ENCODE measurements around the gene SBSN. TPM values are rescaled to one million over a fixed set of nuclear protein-coding genes. Genes with fewer than 3 reads are reported as not detected.

SBSN gene
- total and polyA plus RNA-seq, 8 donors: 0.15 to 0.16 TPM; not detected in 6

DNA sequence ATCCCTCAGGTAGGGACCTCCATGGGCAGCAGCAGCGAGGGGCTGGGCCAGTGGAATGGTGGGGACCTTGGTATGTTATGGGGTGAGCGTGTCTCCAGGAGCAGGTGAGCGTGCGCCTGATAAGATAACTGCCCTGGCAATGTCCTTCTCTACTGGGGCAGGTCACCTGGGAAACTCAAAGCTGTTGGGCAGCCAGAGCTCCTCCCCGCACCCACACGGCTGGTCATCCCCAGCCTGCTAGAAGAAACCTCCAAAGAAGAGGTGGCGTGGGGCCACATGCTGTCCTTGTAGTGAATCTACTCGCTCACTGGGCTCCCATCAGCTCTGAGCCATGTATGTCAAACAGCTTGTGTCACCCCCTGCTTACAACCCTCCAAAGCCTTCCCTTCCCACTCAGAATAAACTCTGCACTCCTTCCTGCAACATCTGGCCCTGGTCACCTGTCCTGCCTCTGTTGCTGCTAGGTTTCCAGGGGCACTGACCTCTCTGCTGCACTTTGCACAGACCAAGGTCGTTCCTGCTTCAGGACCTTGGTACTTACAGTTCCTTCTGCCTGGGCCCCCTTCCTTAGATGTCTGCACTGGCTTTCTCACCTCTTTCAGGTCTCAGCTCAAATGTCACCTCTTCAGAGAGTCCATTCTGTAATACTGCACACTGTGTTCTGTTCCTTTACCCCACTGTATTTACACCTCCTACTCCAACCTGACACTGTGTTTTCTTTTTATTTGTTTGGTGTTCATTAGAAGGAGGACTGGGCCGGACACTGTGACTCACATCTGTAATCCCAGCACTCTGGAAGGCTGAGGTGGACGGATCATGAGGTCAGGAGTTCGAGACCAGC lies 37.1 kb upstream of the SBSN start:
- Histone ChIP-seq H3K27me3 (no peaks in the 10 kb centered on the region), H3K4me1 (peaks cover 0 to 17% (median 15%) of the 10 kb centered on the region in 3 donors), H3K36me3 (no peaks in the 10 kb centered on the region), H3K27ac (no peak overlapping the region), H3K4me3 (no peak overlapping the region), H3K9me3 (no peaks in the 10 kb centered on the region)
- 40 to 41% methylated on average over 12 of the region's 12 CpGs for WGBS, 2 donors
- peak in 4 of 6 donors; percentile 38 to 74 (median 65) for DNase-seq
- TF ChIP-seq, protein P1, sequence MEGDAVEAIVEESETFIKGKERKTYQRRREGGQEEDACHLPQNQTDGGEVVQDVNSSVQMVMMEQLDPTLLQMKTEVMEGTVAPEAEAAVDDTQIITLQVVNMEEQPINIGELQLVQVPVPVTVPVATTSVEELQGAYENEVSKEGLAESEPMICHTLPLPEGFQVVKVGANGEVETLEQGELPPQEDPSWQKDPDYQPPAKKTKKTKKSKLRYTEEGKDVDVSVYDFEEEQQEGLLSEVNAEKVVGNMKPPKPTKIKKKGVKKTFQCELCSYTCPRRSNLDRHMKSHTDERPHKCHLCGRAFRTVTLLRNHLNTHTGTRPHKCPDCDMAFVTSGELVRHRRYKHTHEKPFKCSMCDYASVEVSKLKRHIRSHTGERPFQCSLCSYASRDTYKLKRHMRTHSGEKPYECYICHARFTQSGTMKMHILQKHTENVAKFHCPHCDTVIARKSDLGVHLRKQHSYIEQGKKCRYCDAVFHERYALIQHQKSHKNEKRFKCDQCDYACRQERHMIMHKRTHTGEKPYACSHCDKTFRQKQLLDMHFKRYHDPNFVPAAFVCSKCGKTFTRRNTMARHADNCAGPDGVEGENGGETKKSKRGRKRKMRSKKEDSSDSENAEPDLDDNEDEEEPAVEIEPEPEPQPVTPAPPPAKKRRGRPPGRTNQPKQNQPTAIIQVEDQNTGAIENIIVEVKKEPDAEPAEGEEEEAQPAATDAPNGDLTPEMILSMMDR (IDR thresholded peaks at IDR 0.05): no peak
- intact Hi-C loops (cut with DNase I): no loop called here
- peak; percentile 44 to 76 (median 71) for ATAC-seq
- no peak for FAIRE-seq

DNA sequence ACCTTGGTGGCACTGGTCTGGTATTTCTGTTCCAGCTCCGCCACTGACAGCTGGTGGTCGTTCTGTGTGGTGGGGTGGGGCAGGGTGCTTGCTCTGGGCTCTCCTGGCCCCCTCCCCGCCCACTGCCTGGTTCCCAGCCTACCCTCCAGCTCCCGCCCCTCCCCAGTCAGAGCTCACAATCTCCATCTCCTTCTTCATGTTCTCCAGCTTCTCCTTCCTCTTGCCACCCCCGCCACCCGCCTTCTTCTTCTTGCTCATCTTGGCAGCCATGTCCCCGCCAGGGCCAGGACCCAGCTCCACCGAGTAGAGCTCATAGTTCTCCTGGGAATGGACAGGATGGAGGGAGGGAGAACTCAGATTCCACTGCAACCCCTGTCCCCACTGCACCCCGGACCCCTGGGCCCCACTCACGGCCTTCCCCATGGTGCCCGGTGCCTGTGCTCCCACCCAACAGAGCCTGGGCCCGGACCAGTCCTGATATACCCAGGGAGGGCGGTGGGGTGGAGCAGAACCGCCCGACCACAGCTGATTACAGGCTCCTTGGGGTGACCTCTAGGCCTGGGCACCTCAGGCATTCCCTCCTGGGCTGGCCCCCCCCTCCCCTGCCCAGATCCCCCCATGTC lies 35.2 kb upstream of the SBSN start, which contains the start of gene ATP4A:
ATP4A (minus strand) TSS at position 452 of the 623 bp plus-strand sequence; CDS start at position 423, 29 bp downstream.
- FAIRE-seq: no peak
- WGBS, 2 donors: 77 to 83% methylated on average over 15 of the region's 15 CpGs
- no peak for ATAC-seq
- TF ChIP-seq, protein P1 (IDR thresholded peaks at IDR 0.05): no peak
- DNase-seq: peak in 2 of 6 donors; percentile 20 to 54
- no peak within 1 kb of the TSS for H3K4me3 ChIP-seq
- H3K9me3 ChIP-seq: no peaks in the 10 kb centered on the region
- H3K4me1 ChIP-seq: peaks cover 0 to 10% (median 7%) of the 10 kb centered on the region in 3 donors
- intact Hi-C loops (cut with DNase I): no loop called here
- no peaks in the 10 kb centered on the region for H3K27me3 ChIP-seq
- no peak within 1 kb of the TSS for H3K27ac ChIP-seq
- H3K36me3 ChIP-seq: no peaks in the 10 kb centered on the region

DNA sequence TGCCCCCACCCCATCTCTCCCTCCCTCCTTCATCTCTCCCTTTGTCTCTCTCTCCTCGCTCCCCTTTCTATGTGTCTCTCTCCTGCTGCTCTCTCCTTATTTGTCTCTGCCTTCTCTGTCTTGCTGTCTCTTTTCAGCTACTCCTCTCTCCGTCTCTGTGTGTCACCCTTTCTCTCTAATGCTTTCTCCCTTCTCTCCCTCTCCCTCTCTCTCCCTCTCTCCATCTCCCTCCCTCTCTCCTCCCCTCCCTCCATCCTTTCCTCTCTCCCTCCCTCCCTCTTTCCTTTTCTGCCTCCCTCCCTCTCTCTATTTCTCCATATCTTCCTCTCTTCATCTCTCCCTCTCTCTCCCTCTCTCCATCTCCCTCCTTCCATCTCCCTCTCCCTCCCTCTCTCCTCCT lies 34.7 kb upstream of the SBSN start:
- H3K27ac ChIP-seq: no peak overlapping the region
- FAIRE-seq (no peak), DNase-seq (no peak), ATAC-seq (no peak)
- 81 to 83% methylated on average over 2 of the region's 2 CpGs for WGBS, 2 donors
- TF ChIP-seq, protein P1 (IDR thresholded peaks at IDR 0.05): no peak
- intact Hi-C loops (cut with DNase I): no loop called here
- no peaks in the 10 kb centered on the region for H3K36me3 ChIP-seq
- H3K4me3 ChIP-seq: no peak overlapping the region
- peaks cover 0 to 13% (median 7%) of the 10 kb centered on the region in 3 donors for H3K4me1 ChIP-seq
- no peaks in the 10 kb centered on the region for H3K27me3 ChIP-seq
- H3K9me3 ChIP-seq: no peaks in the 10 kb centered on the region

DNA sequence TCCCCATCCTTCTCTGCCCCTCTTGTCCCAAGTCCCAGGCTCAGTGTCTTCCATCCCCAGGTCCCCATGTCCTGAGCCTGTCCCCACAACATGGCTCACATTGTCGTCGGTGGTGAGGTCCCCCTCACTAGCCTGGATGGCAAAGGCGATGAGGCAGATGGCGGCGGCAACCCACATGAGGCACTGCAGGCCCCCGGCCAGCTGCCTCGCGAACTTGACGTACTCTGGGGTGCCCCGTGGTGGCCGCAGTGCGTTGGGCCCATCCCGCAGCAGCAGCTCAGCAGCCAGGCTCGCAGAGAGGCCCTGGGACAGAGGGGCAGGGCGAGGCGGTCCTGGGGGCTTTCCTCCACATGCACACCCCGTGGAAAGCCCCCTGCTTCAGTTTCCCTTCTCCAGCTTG lies 34.2 kb upstream of the SBSN start:
- peaks cover 0 to 13% (median 7%) of the 10 kb centered on the region in 3 donors for H3K4me1 ChIP-seq
- no peaks in the 10 kb centered on the region for H3K36me3 ChIP-seq
- intact Hi-C loops (cut with DNase I): no loop called here
- no peak overlapping the region for H3K27ac ChIP-seq
- peak in 1 of 6 donors; percentile 53 for DNase-seq
- no peak overlapping the region for H3K4me3 ChIP-seq
- H3K27me3 ChIP-seq: no peaks in the 10 kb centered on the region
- FAIRE-seq: no peak
- H3K9me3 ChIP-seq: no peaks in the 10 kb centered on the region
- 76 to 78% methylated on average over 13 to 17 of the region's 17 CpGs for WGBS, 2 donors
- TF ChIP-seq, protein P1 (IDR thresholded peaks at IDR 0.05): no peak
- ATAC-seq: no peak

Data from pancreas (tissue), 10 donors.